C4-2B (cell line): ENCODE data around the gene TOM1L2.
A peak's percentile ranks its signal among the peaks of the same experiment; 100 is the strongest.
"Not testable (repeated sequence)": the region's sequence is repeated elsewhere in the genome, so short reads cannot be mapped to it uniquely, and the experiment has no call there.

Experiments used
- H3K27ac ChIP-seq: fragments of 450-650 bp; 2 replicates; pipeline ENCODE4 v1.5.1; 2017
- ZFX ChIP-seq: fragments of 450-650 bp; IDR thresholded peaks from 2 replicates; pipeline ENCODE4 v1.6.1; 2017
- TF ChIP-seq, protein P1 (sequence below): fragments of 450-650 bp; conservative IDR thresholded peaks from 2 replicates; pipeline ENCODE4 v1.5.1; 2017; ENCODE audit warnings: mild to moderate bottlenecking

TOM1L2 gene

DNA sequence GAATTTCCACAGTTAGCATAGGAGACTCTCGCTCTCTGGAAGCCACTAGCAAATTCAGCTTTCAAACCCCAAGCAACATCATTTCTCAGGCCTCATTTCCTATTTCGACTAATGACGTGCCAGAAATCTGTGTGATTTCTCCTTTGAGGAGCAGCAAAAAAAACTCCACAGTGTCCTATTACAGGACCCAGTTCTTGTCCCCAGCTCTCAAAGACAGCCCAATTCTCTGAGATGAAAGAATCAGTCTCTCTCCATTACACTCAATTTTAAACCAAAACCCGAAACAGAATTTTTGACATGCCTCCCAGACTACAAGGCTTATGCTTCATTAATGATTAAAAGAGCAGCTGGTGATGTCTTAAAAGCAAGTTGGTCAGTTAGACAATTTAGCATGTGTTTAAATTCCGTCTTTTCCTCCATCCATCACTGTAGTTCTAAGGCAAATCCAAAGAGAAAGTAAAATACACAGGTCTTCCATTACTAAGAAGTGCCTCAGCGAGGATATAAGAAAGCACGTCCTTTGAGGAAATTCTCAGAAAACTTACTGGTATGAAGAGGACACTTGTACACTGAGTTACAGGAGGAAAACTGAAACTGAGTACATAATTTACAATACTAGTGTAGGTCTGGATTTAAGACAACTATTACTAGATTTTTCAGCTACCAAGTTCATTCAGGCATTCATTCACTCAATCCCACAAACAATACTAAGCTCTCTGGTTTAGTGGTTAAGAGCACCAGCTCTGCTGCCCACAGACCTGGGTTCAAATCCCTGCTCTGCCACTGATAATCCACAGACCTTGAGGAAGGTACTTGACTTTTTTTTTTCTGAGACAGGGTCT is 12.5 kb downstream of the TOM1L2 start:
- no peak for TF ChIP-seq ZFX
- H3K27ac ChIP-seq, result 0 out of 2 replicates have a peak overlapping the region, but pooled peaks have one; percentile 16

DNA sequence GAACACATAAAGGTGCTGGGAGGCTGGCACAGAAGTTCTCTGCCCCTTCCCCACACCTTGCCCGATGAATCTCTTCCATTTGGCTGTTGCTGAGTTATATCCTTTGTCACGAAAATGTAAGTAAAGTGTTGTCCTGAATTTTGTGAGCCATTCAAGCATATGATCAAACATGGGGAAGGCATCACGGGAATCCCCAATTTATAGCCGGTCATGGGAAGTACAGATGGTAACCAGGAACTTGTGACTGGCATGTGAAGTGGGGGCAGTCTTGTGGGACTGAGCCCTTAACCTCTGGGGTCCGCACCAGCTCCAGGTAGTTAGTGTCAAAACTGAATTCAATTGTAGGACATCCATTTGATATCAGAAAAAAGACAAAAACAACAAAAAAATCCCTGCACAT is 13.2 kb downstream of the TOM1L2 start:
- TF ChIP-seq, protein P1, sequence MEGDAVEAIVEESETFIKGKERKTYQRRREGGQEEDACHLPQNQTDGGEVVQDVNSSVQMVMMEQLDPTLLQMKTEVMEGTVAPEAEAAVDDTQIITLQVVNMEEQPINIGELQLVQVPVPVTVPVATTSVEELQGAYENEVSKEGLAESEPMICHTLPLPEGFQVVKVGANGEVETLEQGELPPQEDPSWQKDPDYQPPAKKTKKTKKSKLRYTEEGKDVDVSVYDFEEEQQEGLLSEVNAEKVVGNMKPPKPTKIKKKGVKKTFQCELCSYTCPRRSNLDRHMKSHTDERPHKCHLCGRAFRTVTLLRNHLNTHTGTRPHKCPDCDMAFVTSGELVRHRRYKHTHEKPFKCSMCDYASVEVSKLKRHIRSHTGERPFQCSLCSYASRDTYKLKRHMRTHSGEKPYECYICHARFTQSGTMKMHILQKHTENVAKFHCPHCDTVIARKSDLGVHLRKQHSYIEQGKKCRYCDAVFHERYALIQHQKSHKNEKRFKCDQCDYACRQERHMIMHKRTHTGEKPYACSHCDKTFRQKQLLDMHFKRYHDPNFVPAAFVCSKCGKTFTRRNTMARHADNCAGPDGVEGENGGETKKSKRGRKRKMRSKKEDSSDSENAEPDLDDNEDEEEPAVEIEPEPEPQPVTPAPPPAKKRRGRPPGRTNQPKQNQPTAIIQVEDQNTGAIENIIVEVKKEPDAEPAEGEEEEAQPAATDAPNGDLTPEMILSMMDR, result no peak
- no peak for TF ChIP-seq ZFX
- H3K27ac ChIP-seq, result peak overlapping the region; percentile 25; the same call in 1 of the 2 replicates

DNA sequence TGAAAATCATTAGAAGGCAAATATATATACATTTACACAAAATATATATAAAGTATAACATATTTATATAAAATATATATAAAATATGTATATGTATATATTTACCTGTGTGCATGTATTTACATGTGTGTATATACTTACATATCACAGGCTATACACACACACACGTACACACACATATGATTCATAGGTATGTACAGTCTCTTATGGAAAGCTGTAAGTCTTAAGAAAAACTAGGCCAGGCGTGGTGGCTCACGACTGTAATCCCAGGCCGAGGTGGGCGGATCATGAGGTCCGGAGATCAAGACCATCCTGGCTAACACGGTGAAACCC is 14.7 kb downstream of the TOM1L2 start:
- peak overlapping the region; percentile 39; the same call in 1 of the 2 replicates for H3K27ac ChIP-seq
- TF ChIP-seq ZFX, result no peak
- TF ChIP-seq, protein P1, result no peak

DNA sequence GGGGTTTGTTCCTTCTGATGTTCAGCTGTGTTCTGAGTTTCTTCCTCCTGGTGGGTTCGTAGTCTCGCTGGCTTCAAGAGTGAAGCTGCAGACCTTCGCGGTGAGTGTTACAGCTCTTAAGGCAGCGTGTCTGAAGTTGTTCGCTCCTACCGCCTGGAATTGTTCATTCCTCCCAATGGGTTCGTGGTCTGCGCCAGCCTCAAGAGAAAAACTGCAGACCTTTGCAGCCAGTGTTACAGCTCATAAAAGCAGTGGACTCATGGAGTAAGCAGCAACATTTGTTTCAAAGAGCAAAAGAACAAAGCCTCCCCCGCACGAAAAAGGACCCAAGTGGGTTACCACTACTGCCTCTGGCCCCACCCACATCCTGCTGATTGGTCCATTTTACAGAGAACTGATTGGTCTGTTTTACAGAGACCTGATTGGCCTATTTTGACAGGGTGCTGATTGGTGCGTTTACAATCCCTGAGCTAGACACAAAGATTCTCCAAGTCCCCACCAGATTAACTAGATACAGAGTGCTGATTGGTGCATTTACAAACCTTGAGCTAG is 16.3 kb downstream of the TOM1L2 start:
- not testable (repeated sequence) for H3K27ac ChIP-seq

DNA sequence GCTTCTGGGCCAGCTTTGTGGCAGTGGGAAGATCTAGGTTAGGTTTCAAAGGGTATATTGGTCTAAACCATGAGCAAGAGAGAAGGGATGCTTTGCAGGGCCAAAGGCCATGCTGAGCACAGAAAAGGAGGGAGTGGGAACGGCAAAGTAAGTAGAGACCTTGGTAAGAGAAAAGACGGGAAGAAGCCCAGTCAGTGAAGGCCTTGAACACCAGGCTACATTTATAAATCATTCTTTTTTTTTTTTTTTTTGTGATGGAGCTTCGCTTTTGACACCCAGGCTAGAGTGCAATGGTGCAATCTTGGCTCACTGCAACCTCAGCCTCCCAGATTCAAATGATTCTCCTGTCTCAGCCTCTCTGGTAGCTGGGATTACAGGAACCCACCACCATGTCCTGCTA is 18.1 kb downstream of the TOM1L2 start:
- no peak overlapping the region for H3K27ac ChIP-seq

DNA sequence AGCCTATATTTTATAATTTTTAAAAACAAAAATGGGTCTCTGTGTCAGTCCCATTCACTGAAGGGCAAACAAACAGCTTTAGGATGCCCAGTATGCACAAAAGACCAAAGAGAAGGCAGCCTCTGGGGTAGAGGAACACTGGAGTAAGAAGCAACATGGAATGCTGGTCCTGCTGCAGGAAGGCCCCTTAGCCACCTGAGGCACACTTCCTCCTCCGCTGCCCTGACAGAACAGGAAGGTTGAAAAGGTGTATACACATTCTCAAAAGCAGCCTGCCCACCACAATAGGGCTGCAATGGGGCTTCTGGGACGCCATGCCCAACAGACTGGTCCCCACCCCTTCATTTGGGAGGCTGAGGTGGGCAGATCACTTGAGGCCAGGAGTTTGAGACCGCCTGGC is 19.5 kb downstream of the TOM1L2 start:
- TF ChIP-seq, protein P1, result no peak
- no peak for TF ChIP-seq ZFX
- H3K27ac ChIP-seq, result no peak overlapping the region

More for the DNA sequence above, 18.1 kb downstream of the TOM1L2 start:
- TF ChIP-seq, protein P1, result no peak
- no peak for TF ChIP-seq ZFX

DNA sequence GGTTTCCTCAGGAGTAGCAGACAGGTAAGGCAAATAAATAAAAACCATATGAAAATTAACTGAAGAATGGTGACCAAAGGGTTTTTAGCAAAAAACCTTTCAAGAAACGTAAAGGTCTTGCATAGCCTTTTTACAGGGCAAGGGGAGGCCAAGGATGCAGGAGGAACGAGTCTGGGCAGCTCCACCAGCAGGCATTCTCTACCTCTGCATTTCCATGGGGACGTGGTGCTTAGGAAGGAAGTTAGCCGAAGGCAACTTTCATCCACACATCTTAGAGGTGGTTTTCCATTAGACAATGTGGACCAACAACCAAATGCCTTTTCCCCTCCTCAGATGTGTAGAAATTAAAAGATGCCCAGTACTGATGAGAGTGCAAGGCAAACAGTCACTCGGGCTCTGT is 20.7 kb downstream of the TOM1L2 start:
- TF ChIP-seq, protein P1, result no peak
- no peak for TF ChIP-seq ZFX

DNA sequence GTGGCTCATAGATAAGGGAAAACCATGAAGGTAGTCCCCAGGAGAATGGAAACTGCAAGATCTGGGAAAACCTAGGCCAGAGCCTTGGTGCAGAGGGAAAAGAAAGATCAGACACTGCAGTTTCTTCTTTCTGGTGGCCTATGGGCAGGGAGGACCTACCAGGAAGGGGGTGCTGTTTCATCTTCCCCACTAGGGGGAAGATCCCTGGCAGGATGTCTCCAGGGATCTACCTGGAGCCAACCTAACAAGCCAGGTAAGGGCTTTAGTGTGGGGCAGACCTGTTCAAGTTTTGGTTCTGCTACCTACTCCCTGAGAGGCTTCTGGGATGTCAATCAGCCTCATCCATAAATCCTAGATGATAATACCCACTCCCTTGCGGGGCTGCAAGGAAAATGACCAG is 21.4 kb downstream of the TOM1L2 start:
- TF ChIP-seq ZFX, result no peak
- H3K27ac ChIP-seq, result peak overlapping the region; percentile 36

More for the DNA sequence above, 20.7 kb downstream of the TOM1L2 start:
- H3K27ac ChIP-seq, result no peak overlapping the region

DNA sequence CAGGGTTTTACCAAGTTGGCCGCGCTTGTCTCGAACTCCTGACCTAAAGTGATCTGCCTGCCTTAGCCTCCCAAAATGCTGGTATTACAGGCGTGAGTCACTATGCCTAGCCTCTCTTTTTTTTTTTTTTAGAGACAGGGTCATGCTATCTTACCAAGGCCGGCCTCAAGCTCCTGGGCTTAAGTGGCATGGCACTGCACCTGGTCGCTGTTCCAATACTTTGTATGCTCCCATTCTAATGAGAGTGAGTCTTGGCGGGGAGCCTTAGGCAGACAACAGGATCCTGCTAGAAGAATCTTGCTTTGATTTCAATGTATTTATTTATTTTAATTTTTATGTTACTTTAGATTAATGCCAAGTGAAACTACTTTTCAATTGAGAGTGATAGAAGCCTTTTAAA is 21.9 kb downstream of the TOM1L2 start:
- peak overlapping the region; percentile 29 for H3K27ac ChIP-seq
- TF ChIP-seq ZFX, result no peak
- TF ChIP-seq, protein P1, result no peak
